Measurements from ENCODE around the gene TBL1X.

GRCh38 chrX:9658409-9658808 is 193.6 kb downstream of the TBL1X start:
- TF ChIP-seq CTCF (IDR thresholded peaks at IDR 0.05): no peak
- TF ChIP-seq POLR2A (IDR thresholded peaks at IDR 0.05): no peak
